Osteoblast (primary cell): ENCODE data around the gene OPRPN. TPM values are rescaled to one million over a fixed set of nuclear protein-coding genes. Genes with fewer than 3 reads are reported as not detected.

Experiments used
- DNase-seq: peaks from one replicate; pipeline ENCODE4 v3.0.0; 2011; ENCODE audit warnings: low spot score, mixed read lengths; ENCODE audit not compliant: insufficient read length; ENCODE audit errors: missing footprints
- H2AFZ ChIP-seq: 2 replicates; pipeline ENCODE4 v1.6.0; 2011; ENCODE audit warnings: mild to moderate bottlenecking, low read length
- H3K27ac ChIP-seq: 2 replicates; pipeline ENCODE4 v1.5.1; 2011; ENCODE audit warnings: mild to moderate bottlenecking, low read depth, low read length, moderate library complexity
- H3K27me3 ChIP-seq: 2 replicates; pipeline ENCODE4 v1.6.0; 2012; ENCODE audit warnings: mild to moderate bottlenecking, control low read depth, inconsistent platforms, low read length, moderate library complexity; ENCODE audit not compliant: insufficient read depth
- H3K36me3 ChIP-seq: 2 replicates; pipeline ENCODE4 v1.5.1; 2011; ENCODE audit warnings: mild to moderate bottlenecking, low read length, control low read depth, moderate library complexity; ENCODE audit not compliant: insufficient read depth
- H3K4me1 ChIP-seq: 2 replicates; pipeline ENCODE4 v1.5.1; 2011; ENCODE audit warnings: mild to moderate bottlenecking, low read length, control low read depth, moderate library complexity; ENCODE audit not compliant: insufficient read depth
- H3K4me2 ChIP-seq: 2 replicates; pipeline ENCODE4 v1.6.0; 2011; ENCODE audit warnings: mild to moderate bottlenecking, low read length; ENCODE audit not compliant: insufficient read depth
- H3K4me3 ChIP-seq: fragments of 200-600 bp; sonication (generic); 3 replicates; pipeline ENCODE4 v1.5.1; 2012; ENCODE audit warnings: mild to moderate bottlenecking, low read length, inconsistent platforms; ENCODE audit not compliant: insufficient read depth
- H3K79me2 ChIP-seq: 2 replicates; pipeline ENCODE4 v1.6.0; 2012; ENCODE audit warnings: mild to moderate bottlenecking, low read length, control low read depth, inconsistent platforms; ENCODE audit not compliant: insufficient read depth
- H3K9me3 ChIP-seq: 2 replicates; pipeline ENCODE4 v1.5.1; 2011; ENCODE audit warnings: low read depth, low read length, control low read depth
- H4K20me1 ChIP-seq: 2 replicates; pipeline ENCODE4 v1.6.0; 2012; ENCODE audit warnings: mild to moderate bottlenecking, low read length, control low read depth; ENCODE audit not compliant: insufficient read depth
- CTCF ChIP-seq: IDR thresholded peaks from 2 replicates; pipeline ENCODE4 v1.5.1; 2011; ENCODE audit warnings: mild to moderate bottlenecking, low read depth, low read length, moderate library complexity; ENCODE audit errors: extremely low read depth
- total RNA-seq: library from RNA; depleted of rRNA; stranded (reverse); fragments of >200 nt; gene quantifications from 2 replicates; pipeline ENCODE4 v1.2.3, GENCODE V29; 2012

Gene OPRPN
- total RNA-seq, 1 donor = not detected

DNA sequence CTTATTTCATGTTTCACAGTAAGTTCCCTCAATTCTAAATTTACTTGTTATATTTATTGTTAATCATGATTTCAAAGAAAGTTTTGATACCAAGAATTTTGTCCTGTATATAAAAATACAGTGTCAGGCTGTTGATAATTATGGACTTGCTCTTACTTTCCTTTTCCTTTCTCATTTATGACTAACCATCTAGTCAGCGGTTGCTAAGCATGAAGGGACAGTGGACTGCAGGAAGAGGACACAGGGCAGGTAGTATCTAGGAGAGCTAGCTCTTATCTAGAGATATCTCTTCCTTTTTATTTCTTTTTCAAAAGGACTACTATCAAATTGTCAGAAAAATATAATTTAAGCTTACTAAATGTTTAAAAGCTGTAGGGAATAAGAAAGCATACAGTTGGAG lies 1.6 kb downstream of the OPRPN start:
- Histone ChIP-seq H3K27me3 (no peaks in the 10 kb centered on the region), H3K4me3 (no peak overlapping the region), H3K4me2 (no peak overlapping the region), H4K20me1 (no peaks in the 10 kb centered on the region), H3K36me3 (no peaks in the 10 kb centered on the region), H3K79me2 (no peaks in the 10 kb centered on the region), H3K9me3 (peaks cover 1% of the 10 kb centered on the region), H2AFZ (no peak overlapping the region), H3K4me1 (no peaks in the 10 kb centered on the region), H3K27ac (no peak overlapping the region)
- TF ChIP-seq CTCF = no peak
- no peak for DNase-seq

DNA sequence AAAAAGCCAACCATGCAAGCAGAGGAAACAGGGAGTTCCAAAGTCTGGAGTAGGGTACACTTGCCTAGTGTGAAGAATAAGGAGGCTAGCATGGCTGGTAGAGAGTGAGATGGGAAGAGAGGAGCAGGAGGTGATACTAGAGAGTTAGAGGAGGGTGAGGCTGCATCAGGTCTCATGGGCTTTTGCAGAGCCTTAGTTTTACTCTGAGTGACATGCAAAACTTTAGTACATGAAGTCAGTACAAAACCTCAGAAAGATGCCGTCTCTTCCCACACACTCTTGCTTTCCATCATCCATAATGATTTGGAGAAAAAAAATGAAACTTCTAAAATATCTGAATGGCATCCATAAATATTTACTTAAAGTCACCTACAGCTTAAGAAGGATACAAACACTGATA lies 5.0 kb downstream of the OPRPN start:
- H3K27ac ChIP-seq = no peak overlapping the region
- H3K9me3 ChIP-seq = peaks cover 3% of the 10 kb centered on the region
- H3K4me3 ChIP-seq = no peak overlapping the region
- H3K27me3 ChIP-seq = no peaks in the 10 kb centered on the region
- no peaks in the 10 kb centered on the region for H3K36me3 ChIP-seq
- no peak overlapping the region for H3K4me2 ChIP-seq
- no peaks in the 10 kb centered on the region for H3K79me2 ChIP-seq
- H3K4me1 ChIP-seq = no peaks in the 10 kb centered on the region
- H4K20me1 ChIP-seq = no peaks in the 10 kb centered on the region
- TF ChIP-seq CTCF = no peak
- no peak overlapping the region for H2AFZ ChIP-seq
- DNase-seq = no peak

DNA sequence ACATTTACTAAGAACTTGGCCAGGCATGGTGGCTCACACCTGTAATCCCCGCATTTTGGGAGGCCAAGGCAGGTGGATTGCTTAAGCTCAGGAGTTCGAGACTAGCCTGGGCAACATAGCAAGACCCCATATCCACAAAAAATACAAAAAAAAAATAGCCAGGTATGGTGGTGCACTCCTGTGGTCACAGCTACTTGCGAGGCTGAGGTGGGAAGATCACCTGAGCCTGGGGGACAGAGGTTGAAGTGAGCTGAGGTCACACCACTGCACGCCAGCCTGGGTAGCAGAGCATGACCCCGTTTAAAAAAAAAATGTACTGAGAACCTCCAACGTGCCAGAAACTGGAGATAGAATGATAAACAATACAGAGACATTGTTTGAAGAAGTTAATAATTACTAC lies 8.0 kb downstream of the OPRPN start:
- Histone ChIP-seq H3K36me3 (no peaks in the 10 kb centered on the region), H3K9me3 (peaks cover 4% of the 10 kb centered on the region), H3K79me2 (no peaks in the 10 kb centered on the region), H4K20me1 (no peaks in the 10 kb centered on the region), H3K4me3 (no peak overlapping the region), H3K4me2 (no peak overlapping the region), H3K4me1 (no peaks in the 10 kb centered on the region), H3K27ac (no peak overlapping the region), H2AFZ (no peak overlapping the region), H3K27me3 (no peaks in the 10 kb centered on the region)
- TF ChIP-seq CTCF = no peak
- DNase-seq = no peak

- no peak overlapping the region for H2AFZ ChIP-seq
- no peaks in the 10 kb centered on the region for H4K20me1 ChIP-seq
- no peaks in the 10 kb centered on the region for H3K9me3 ChIP-seq
- no peak overlapping the region for H3K4me3 ChIP-seq
- H3K27ac ChIP-seq = no peak overlapping the region
- no peak for DNase-seq
- no peaks in the 10 kb centered on the region for H3K36me3 ChIP-seq
- H3K27me3 ChIP-seq = no peaks in the 10 kb centered on the region
- no peak for TF ChIP-seq CTCF
- no peaks in the 10 kb centered on the region for H3K79me2 ChIP-seq
- H3K4me1 ChIP-seq = no peaks in the 10 kb centered on the region
- H3K4me2 ChIP-seq = no peak overlapping the region
These were observed 27.6 kb downstream of the OPRPN start for GRCh38 chr4:70425306-70425705.
